Fibroblast of peridontal ligament (primary cell): Measurements from ENCODE around the gene SSRP1.

ENCODE experiments used
- DNase-seq: peaks from one replicate; pipeline ENCODE4 v3.0.0-alpha.2; 2010; ENCODE audit errors: extremely low read depth

Gene SSRP1

DNA sequence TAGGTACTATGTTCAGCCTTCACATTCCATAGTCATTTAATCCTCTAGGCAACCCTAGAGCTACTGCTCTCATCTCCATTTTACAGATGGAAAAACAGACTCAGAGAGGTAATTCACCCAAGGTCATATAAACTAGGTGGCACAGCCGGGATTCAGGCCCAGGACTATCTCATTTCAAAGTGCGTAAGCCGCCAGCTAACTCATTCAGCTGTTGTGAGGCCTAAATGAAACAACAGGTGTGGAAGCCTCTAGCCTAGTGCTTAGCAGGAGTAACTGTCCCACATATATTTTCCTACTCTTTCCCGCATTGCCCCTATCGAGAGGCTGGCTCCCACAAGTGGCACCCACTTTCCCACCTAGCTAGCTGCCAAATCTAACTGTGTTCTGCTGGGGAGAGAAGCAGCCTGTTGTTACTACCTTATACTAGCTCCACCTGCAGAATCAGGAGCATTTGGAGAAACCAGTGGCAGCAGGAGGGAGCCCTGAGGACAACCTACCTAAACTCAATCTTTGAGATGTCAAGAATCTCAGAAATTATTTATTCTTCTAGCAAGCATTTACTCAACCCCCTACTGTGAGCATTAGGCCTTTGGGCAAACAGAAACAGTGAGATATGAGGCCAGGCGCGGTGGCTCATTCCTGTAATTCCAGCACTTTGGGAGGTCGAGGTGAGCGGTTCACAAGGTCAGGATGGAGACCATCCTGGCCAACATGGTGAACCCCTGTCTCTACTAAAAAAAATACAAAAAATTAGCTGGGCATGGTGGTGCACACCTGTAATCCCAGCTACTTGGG lies 24.4 kb upstream of the SSRP1 start:
- DNase-seq, result no peak

GRCh38 chr11:57359396-57359795 lies 23.7 kb upstream of the SSRP1 start:
- DNase-seq, result no peak

DNA sequence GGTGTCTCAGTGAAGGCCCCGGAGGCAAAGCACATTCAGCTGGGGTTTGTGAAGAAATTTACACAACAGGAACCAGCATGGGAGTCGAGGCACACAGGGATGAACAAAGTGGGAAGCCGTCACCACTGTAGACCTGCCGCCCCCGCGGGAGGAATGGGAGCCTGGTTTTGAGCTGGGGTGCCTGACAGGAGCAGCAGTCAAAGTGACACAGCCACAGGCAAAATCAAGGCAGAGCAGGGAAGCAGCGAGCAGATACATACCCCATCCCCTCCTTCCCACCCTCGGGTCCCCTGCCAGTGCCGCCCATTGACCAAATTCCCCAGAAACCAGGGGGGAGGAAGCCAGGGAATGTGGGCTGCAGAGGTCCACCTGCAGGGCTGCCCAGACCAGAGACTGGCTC lies 23.3 kb upstream of the SSRP1 start:
- DNase-seq, result no peak

DNA sequence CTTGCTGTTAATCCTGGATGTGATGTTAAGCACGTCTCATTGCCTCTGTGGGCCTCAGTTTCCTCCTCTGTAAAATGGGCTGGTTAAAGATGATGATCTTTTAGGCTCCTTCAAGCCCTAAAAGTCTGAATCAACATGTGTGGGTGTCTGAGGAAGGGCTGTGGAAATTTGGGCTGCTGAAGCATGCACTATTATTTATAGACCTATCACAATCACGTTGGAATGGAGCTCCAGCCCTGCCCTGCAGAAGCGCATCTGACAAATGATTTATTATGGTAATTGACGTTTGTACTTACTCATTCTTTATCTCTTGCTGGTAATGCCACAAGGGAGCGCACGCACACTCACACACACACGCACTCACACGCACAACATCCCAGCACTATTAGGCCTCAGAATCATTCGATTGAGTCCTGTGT lies 22.9 kb upstream of the SSRP1 start:
- no peak for DNase-seq

DNA sequence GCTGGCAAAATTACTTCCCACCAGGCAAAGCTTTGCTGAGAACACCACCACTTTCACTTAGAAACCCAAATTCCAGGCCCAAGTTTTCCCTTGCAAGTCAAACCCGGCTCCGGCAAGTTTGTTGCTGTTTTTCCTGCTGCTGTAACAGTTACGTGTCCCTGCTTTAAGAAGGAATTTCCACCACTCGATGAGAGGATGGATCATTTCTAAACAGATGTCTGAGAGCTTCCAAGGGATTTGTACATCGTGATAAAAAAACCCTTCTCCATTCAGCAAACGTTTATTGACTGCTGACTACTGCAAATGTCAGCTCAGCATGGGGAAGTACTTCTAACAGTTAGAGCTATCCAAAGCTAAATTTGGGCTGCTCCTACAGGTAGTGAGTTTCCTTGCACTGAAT lies 22.2 kb upstream of the SSRP1 start:
- DNase-seq, result no peak

GRCh38 chr11:57357310-57357709 lies 21.6 kb upstream of the SSRP1 start:
- DNase-seq, result no peak

DNA sequence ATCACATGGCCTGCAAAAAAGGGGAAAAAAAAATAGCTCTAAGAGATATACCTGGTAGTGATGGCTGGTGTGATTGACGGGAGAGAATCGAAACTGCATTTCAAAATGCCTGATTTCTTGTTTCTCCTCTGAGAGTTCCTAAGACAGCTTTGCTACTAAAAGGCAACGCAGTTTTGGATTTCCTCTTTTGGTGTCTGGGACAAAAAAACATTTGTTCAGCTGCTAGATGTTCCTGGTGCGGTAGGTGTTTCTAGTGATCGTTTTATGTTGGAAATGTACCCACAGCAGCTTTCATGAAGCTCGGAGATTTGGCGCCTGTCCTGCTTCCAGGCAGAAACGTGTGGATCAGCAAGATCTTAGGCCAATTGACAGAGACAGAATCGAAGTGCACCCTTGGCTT lies 20.6 kb upstream of the SSRP1 start:
- DNase-seq, result no peak

GRCh38 chr11:57354699-57355098 lies 19.0 kb upstream of the SSRP1 start:
- DNase-seq, result no peak

- no peak for DNase-seq
Observed at GRCh38 chr11:57353852-57354251, 18.2 kb upstream of the SSRP1 start.

- DNase-seq, result no peak
Observed at GRCh38 chr11:57353446-57353845, 17.8 kb upstream of the SSRP1 start.

- no peak for DNase-seq
Observed at GRCh38 chr11:57353036-57353435, 17.3 kb upstream of the SSRP1 start.

DNA sequence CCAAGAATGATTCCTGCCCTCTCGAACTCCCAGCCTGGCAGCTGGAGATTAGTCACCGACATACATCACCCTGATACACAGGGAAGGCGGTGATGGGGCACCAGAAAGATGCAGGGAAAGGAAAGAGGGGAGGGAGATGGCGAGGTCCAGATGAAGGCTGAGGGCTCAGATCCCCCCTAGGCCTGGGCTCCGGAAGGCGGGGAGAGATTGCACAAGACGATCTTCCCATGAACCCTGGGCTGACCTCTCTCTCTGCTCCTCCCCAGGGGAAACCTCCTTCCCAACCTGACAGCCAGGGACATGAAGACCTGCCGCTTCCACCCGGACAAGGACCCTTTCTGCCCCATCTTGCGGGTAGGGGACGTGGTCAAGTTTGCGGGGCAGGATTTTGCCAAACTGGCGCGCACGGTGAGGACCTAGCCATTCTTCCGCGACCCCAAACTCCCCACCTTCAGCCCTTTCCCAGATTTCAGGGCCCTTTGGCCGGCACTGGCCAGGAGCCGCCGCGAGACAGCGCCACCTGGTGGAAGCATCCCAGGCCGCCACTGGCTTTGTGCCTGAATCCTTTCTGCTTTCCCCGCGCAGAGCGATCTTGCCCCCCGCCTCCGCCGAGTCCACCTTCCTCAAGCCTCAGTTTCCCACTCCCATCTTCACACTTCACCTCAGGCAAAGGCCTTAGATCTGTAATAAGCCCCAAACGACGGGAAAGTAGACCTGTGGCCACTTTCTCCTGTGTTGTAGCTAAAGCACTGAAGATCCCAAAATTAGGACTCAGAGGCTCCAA lies 14.0 kb upstream of the SSRP1 start:
- peak; percentile 17 for DNase-seq

DNA sequence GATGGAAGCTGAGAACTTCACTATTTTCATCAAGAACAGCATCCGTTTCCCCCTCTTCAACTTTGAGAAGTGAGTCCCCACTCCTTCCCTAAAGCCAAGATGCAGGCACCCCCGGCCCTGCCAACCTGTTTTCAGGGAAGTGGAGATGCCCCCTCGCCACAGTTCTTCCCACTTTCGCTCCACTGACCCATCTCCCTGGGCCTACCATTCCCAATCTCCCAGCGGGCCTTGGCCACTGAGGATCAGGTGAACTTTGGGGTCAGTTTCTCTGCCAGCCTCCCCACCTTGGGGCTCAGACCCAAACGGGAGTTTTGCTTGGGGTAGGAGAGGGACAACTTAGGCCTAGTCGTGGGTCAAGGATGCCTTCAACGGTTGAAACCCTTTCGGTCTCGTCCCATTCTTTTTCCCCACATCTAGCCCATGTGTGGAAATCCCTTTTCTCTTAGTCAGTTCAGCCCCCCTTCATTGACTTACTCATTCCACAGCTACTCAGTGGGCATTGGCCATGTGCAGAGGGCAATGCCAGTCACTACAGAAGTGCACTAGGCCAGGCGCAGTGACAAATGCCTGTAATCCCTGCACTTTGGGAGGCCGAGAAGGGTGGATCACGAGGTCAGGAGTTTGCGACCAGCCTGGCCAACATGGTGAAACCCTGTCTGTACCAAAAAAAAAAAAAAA lies 13.1 kb upstream of the SSRP1 start:
- no peak for DNase-seq

GRCh38 chr11:57348052-57348451 lies 12.4 kb upstream of the SSRP1 start:
- DNase-seq, result no peak

GRCh38 chr11:57347336-57347735 lies 11.6 kb upstream of the SSRP1 start:
- DNase-seq, result no peak

- peak; percentile 75 for DNase-seq
Observed at GRCh38 chr11:57345555-57346211, 10.0 kb upstream of the SSRP1 start.

DNA sequence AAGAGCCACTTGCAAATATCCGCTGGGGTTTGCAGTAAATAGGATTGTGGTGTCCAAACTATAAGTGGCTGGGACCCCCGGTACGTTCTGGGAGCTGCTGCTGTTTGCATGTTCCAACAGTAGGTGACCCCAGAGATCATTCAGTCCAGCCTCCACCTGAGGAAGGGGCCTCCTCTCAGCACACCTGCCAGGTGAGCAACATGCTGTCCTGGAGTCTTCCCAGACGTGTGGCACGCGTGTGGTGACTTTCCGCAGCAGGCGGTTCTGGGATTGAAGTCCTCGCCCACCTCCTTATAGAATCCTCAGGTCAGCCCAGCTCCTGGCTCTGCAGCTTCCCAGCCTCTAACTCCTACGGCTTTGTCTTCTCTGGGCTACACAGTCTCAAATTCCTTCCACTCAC lies 9.1 kb upstream of the SSRP1 start:
- DNase-seq, result no peak

GRCh38 chr11:57343825-57344224 lies 8.1 kb upstream of the SSRP1 start:
- DNase-seq, result no peak

- DNase-seq, result no peak
Observed at GRCh38 chr11:57342702-57343101, 7.0 kb upstream of the SSRP1 start.

- DNase-seq, result no peak
Observed at GRCh38 chr11:57341250-57341808, 5.6 kb upstream of the SSRP1 start.

GRCh38 chr11:57340039-57340615 lies 4.4 kb upstream of the SSRP1 start:
- DNase-seq, result no peak
